Measurements from ENCODE around the gene TXNRD3. TPM values are rescaled to one million over a fixed set of nuclear protein-coding genes. Genes with fewer than 3 reads are reported as not detected.

The TXNRD3 gene
- total and polyA plus RNA-seq, 2 donors from 2014 or later = 10.8 to 12.1 TPM

DNA sequence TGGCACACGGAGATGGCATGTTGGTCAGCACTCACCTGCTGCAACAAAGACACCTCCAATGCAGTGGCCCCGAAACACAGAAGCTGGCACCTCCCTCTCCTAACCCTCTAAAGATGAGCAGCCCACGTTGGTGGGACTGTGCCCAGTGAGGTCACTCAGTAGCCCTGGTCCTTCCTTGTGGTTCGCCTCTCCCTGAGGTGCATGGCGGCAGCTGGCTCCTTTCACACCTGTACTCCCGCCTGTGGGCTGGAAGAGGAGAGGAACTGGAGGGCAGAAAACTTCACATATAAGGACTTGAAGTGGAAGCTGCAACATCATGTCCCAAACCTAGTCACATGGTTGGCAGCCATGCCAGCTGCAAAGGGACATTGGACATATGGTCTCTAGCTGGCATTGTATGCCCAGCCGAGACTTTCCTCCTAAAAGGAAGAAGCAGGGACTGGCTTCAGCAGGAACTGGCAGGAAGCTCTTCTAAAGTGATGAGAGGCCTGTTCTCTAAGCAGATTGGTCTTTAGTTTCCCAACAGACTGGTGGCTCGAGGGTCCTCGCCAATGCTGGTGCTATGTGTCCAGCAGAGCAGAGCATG lies 85.4 kb downstream of the TXNRD3 start:
- DNase-seq (no peak), FAIRE-seq (no peak)
- Histone ChIP-seq H3K27me3 (ENCODE audit: control insufficient read depth, insufficient read depth, low read length) (no peaks in the 10 kb centered on the region), H3K36me3 (ENCODE audit: control insufficient read depth in 2 of 3, insufficient read depth in 3 of 3, low read length in 3 of 3) (no peaks in the 10 kb centered on the region), H3K4me3 (ENCODE audit: low read length in 3 of 3) (no peak overlapping the region), H3K9ac (ENCODE audit: low read length in 3 of 3) (no peak overlapping the region), H3K27ac (ENCODE audit: low read depth in 2 of 2, low read length in 2 of 2) (no peak overlapping the region), H3K9me3 (ENCODE audit: control insufficient read depth in 2 of 3, insufficient read depth in 1 of 3, low read length in 3 of 3) (no peaks in the 10 kb centered on the region), H3K4me1 (ENCODE audit: control insufficient read depth in 2 of 3, insufficient read depth in 2 of 3, low read depth in 1 of 3, low read length in 3 of 3) (no peaks in the 10 kb centered on the region)
- intact Hi-C loops (cut with DNase I) = no loop called here
- TF ChIP-seq, protein P1, sequence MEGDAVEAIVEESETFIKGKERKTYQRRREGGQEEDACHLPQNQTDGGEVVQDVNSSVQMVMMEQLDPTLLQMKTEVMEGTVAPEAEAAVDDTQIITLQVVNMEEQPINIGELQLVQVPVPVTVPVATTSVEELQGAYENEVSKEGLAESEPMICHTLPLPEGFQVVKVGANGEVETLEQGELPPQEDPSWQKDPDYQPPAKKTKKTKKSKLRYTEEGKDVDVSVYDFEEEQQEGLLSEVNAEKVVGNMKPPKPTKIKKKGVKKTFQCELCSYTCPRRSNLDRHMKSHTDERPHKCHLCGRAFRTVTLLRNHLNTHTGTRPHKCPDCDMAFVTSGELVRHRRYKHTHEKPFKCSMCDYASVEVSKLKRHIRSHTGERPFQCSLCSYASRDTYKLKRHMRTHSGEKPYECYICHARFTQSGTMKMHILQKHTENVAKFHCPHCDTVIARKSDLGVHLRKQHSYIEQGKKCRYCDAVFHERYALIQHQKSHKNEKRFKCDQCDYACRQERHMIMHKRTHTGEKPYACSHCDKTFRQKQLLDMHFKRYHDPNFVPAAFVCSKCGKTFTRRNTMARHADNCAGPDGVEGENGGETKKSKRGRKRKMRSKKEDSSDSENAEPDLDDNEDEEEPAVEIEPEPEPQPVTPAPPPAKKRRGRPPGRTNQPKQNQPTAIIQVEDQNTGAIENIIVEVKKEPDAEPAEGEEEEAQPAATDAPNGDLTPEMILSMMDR (IDR thresholded peaks at IDR 0.05; ENCODE audit: borderline replicate concordance, extremely low read depth, insufficient read depth) = no peak

DNA sequence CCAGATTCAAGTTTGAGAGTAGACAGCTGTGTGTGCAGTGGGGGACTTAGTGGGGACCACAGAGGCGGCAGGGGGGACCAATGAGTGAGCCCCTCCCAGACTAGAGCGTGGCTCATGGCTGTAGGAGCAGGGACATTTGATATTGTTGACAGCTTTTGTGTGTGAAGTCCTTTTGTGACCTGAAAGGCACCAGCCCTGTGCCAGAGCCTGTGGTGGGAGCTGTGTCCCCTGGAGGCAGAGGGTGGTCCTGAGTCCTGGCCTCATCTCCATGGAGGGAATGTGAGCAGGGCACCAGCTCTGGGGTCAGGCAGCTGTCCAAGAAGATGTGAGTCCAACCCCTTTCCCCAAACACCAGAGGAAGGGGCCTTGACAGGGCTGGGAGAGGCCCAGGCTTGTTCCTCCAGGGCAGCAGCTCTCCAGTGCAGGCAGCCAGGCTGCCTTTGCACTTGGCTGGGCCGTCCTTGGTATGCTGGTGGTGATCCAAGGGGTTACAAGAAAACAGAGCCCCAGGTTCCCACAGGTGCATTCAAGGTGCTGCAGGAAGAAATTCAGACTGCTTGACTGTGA lies 86.1 kb downstream of the TXNRD3 start:
- Histone ChIP-seq H3K27ac (ENCODE audit: low read depth in 2 of 2, low read length in 2 of 2) (no peak overlapping the region), H3K4me1 (ENCODE audit: control insufficient read depth in 2 of 3, insufficient read depth in 2 of 3, low read depth in 1 of 3, low read length in 3 of 3) (no peaks in the 10 kb centered on the region), H3K9ac (ENCODE audit: low read length in 3 of 3) (no peak overlapping the region), H3K36me3 (ENCODE audit: control insufficient read depth in 2 of 3, insufficient read depth in 3 of 3, low read length in 3 of 3) (no peaks in the 10 kb centered on the region), H3K4me3 (ENCODE audit: low read length in 3 of 3) (no peak overlapping the region), H3K27me3 (ENCODE audit: control insufficient read depth, insufficient read depth, low read length) (no peaks in the 10 kb centered on the region), H3K9me3 (ENCODE audit: control insufficient read depth in 2 of 3, insufficient read depth in 1 of 3, low read length in 3 of 3) (no peaks in the 10 kb centered on the region)
- TF ChIP-seq, protein P1 (IDR thresholded peaks at IDR 0.05; ENCODE audit: borderline replicate concordance, extremely low read depth, insufficient read depth) = no peak
- FAIRE-seq = no peak
- no peak for DNase-seq
- intact Hi-C loops (cut with DNase I) = no loop called here

DNA sequence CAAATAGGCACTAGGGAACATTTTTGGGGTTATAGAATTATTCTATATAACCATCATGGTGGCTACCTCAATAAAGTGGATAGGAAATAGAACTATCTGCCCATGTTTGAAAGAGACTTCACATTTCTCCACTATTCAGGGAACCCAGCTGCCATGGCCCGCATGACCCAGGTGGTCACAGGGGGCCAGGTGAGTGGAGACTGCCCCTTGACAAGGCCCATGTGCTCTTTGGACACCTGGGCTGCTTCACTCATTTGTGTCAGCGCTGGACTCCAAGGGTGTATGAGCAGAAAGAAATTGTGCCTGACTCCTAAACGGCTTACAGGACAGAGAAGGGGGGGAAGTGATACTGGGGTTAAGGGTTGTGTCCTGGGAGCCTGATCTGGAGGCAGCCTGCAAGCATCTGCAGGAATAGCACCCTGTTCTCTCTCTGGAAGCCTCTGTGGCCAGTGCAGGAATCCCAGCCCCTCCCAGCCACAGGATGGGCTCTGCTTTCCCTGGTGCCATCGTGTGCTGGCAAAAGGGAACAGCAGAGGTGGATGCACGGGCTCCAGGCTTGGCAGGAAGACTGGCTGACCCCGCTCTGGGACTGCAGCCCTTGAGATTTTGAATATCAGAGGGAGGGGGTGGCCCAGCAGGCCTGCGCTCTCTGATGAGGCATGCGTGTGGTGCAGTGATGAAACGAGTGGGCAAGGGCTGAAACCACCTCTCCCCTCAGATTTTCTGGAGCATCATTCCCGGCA lies 87.1 kb downstream of the TXNRD3 start:
- TF ChIP-seq, protein P1 (IDR thresholded peaks at IDR 0.05; ENCODE audit: borderline replicate concordance, extremely low read depth, insufficient read depth) = no peak
- H3K4me3 ChIP-seq (ENCODE audit: low read length in 3 of 3) = no peak overlapping the region
- no peak overlapping the region for H3K9ac ChIP-seq (ENCODE audit: low read length in 3 of 3)
- H3K4me1 ChIP-seq (ENCODE audit: control insufficient read depth in 2 of 3, insufficient read depth in 2 of 3, low read depth in 1 of 3, low read length in 3 of 3) = no peaks in the 10 kb centered on the region
- FAIRE-seq (no peak), DNase-seq (peak in 1 of 5 donors; percentile 13)
- no peaks in the 10 kb centered on the region for H3K9me3 ChIP-seq (ENCODE audit: control insufficient read depth in 2 of 3, insufficient read depth in 1 of 3, low read length in 3 of 3)
- intact Hi-C loops (cut with DNase I) = no loop called here
- no peaks in the 10 kb centered on the region for H3K27me3 ChIP-seq (ENCODE audit: control insufficient read depth, insufficient read depth, low read length)
- H3K27ac ChIP-seq (ENCODE audit: low read depth in 2 of 2, low read length in 2 of 2) = no peak overlapping the region
- no peaks in the 10 kb centered on the region for H3K36me3 ChIP-seq (ENCODE audit: control insufficient read depth in 2 of 3, insufficient read depth in 3 of 3, low read length in 3 of 3)
